GM19035 (cell line): ENCODE data around the gene MACROD2.

ENCODE experiments used
- ATAC-seq: cut with Tn5 transposase; IDR thresholded peaks from one replicate; pipeline ENCODE4 v1.9.1; 2021; ENCODE audit not compliant: unreplicated experiment

Gene MACROD2

DNA sequence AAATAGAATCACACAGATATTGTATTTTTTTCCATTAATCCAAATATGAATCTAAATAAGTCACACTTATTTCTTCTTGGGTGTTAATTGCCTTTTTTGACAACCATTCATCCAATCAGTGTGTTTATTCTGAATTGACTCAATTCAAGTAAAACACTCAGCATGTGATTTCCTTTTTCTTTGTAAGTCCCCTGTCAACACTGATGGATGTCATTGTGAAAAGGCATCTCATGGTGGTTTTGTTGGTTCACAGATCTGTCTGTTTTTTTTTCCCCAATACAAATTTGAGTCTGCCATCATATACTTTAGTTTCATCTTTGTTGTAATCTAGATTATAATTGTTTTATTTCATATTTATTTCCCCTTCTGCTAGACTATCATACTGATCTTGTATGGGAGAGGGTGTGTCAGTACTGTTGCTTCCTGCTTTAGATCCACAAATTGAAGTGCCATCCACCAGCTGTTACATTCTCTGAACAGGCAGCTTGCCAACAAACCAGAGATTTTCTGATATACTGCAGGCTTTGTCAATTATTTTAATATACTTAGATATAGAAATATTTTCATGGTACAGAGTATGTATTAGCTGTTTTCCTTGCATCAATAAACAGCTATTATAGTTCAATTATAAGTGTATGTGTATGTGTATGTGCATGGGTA lies 406.3 kb downstream of the MACROD2 start:
- no peak for ATAC-seq

DNA sequence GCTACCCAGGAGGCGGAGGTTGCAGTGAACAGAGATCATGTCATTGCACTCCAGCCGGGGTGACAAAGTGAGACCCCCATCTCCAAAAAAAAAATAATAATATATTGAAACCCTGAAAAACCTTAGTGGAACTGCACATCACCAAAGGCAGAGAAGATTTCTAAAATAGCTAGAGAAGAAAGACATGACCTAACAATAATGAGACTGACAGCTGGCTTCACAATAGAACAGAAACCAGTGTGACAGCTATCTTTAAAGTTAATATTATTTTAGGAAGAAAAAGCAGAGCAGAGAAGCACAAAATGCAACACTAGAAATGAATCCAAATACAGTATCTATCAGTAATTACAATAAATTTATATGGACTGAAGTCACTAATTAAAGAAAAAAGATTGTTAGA lies 409.2 kb downstream of the MACROD2 start:
- no peak for ATAC-seq

DNA sequence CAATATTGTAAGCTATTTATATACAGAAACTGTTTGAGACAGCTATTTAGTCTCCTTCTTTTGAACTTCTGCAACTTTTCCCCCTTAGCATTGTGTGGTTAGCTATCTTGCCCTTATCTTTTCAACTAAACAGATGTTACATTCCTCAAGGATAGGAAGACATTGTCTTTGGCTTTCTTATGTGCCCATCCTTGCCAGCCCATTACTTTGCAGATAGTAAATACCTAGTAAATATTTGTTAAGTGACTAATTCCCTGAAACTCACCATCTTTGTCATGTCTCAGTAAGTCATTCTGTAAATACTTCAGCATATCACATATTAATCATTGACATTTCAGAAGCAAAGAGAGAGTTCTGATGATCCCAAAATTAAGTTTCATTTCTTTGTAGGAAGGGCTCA lies 411.2 kb downstream of the MACROD2 start:
- no peak for ATAC-seq

DNA sequence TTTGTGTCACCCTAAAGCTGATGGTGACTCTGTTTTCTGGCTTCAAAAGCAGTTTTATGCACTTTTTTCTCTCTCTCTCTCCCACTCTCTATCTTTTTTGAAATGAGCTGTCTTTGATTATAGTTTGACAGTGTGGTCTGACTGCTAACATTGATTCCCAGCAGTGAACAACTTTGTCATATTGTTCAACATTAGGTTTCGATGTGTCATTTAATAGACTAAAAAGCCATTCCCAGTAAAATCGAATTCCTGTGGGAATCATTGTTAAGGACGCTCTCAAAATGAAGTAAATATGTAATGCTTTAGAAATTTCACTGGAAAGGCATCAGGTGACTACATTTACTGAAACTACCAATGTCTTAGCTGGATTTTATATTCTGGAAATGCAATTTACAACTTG lies 412.0 kb downstream of the MACROD2 start:
- no peak for ATAC-seq

DNA sequence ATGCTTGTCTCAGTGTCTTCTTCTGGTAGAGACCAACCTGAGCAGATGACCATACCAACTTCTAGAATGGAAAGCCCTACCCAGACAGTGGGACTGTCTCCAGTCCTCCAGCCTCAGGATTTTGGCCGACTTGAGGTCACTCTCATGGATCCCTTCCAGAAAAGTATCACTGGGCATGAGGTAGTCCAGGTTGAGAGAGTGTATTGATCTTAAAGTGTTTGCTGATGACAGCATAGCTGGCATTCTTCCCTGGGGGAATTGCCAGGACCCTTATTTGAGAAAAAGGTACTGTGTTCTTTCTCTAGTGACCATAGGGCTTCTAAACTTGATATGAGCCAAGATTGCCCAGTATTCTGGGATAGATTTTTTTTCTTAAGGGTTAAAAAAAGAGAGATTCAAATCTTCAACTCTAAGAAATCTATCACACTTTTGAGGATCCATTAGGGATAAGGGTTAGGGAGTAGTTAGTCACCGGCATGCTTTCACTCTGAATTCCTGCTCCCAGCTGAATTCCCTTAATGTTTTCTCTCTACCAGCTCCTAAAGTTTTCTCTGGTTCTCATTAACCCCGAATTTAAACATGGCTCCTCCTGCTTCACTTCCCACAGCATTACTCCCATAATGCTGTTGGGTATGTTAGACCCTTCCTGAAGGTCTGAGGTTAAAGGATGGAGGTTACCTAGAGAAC lies 415.7 kb downstream of the MACROD2 start:
- ATAC-seq, result no peak

DNA sequence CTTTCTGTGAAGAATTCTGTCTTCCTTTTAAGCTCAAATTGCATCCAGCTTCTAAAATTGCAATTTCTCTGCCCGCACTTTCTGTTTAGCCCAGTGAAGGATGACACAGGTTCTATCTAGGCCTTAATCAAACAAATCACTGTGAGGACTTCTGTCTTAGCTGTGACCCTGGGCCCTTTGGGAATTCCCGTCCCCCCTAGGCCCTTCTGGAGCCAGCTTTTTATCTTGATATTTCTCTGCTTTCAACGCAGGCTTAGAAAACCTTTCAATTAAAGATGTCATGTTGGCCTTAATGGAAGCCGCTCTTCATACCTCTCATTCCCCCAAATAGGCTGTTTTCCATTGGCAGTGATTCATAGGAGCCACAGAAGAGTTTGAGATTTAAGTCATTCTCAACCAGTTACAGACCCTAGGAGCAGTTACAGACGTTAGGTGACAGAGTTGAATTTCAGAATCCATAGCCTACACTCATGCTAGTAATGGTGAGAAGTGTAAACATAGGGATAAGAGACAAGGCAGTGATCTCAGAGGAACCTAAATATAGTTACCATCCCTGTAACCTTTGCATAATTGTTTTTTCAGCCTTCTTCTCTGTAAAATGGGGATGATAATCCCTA lies 416.9 kb downstream of the MACROD2 start:
- ATAC-seq, result no peak

DNA sequence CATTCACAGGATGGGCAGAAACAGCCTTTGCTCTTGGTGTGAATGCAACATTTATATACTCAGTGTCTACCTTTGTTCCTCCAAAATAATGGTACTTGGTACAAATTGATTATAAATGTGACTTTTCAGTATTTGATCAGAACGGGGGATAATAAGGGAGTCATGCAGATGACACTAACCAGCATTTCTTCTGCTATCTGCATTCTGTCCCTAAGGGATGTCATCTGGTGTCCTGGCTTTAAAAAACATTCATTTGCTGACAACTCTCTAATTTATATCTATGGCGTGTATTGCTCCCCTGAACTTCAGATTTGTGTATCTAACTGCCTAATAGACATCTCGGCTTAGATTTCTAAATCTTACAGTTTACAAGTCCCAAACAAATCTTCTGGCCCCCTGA lies 418.5 kb downstream of the MACROD2 start:
- no peak for ATAC-seq

DNA sequence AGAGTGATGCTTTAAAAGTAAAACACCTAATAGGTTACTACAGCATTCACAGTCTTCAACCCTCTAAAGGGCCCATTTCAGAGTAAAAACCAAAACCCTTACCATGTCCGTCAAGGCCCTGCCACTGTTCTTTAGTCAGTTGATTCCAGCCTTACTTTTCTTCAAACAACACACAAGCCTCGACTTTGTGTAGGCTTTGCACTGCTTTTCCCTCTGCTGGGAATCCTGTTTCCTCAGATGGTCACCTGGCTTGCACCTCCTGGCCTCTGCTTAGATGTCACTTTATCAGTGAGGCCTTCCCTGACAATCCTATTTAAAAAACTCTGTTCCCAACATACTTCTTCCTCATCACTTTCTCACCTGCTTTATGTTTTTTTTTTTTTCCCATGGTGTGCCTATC lies 419.2 kb downstream of the MACROD2 start:
- no peak for ATAC-seq

DNA sequence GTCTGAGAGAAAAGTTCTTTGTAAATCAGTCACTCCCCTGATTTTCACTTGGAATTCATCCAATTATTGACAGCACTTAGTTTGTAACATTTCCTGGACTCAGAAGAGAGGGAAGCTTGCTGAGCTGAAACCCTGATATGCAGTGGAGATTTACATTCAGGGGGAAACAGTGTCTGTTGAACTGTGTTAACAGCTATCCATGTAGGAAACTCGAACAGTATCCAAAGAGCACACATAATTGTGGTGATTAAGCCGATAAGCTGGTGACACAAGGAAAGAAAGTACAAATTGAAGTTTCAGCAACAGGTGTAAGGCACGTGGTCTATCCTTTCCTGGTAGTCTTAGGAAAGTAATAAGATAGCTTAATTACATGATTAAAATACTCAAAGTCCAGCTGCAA lies 420.2 kb downstream of the MACROD2 start:
- ATAC-seq, result no peak

DNA sequence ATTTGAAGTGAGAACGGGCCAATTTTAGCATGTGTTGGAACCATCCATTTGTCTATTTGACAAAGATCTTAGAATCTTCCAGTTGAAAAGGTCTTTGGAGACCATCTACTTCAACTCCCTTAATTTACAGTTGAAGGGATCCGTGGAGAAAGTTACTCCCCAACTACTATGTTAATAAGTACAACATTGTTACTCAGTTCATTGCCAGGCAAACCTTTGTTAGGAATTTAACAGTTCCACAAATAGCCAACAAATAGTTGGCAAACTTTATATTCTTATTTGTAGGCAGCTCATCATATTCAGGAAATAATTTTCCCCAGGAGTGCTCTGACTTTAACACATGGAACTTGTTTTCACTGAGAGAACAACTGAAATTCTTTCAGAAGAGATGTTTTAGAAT lies 423.1 kb downstream of the MACROD2 start:
- no peak for ATAC-seq

DNA sequence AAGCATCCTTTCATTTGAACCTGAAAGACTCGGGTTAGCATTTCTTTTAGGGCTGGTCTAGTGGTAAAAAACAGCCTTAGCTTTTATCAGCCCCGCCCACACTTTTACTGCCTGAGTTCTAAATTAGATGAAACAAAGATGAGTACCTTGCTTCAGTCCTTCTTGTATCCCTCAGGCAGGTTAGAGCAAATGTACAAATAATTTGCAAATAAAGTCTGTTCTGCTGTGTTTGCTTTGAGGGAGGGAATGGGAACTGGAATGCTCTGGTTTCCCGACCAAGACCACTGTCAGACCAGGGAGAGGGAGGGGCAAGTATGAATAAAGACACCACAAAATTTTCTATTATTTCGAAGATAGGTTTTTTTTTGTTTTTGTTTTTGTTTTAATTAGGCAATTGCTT lies 427.6 kb downstream of the MACROD2 start:
- ATAC-seq, result no peak

DNA sequence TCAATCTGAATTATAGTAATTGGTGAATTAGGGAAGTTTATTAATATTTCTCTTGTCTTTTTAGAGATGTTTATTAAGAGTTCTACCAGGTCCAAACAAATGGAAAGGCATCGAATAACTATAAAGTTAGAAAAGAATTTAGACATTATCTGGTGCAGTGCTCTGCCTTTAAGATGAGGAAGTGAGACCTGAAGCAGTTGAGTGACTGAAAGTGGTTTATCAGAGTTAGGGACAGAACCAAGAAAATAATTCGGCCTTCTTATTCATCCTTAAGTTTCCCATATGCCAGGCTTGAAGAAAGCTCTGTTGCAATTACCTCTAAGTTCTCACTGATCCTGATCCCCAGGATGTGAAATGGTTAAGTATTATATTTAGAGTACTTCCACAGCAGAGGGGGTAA lies 436.3 kb downstream of the MACROD2 start:
- no peak for ATAC-seq

DNA sequence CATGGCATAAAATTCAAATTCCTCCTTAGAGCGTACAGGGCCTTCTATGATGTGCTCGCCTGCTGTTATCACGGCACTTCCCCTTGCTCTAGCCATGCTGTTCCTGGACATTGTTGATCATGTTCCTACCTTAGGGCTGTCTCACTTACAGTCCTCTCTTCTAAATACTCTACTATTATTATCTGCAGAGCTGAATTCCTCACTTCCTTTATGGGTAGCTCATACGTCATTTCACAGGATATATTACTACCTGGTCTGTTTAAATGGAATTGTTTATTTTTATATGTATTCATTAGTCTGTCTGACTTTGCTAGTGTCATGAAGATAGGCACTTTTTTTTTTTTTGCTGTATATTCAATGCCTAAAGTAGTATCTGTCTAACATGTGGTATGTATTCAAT lies 436.8 kb downstream of the MACROD2 start:
- ATAC-seq, result no peak

DNA sequence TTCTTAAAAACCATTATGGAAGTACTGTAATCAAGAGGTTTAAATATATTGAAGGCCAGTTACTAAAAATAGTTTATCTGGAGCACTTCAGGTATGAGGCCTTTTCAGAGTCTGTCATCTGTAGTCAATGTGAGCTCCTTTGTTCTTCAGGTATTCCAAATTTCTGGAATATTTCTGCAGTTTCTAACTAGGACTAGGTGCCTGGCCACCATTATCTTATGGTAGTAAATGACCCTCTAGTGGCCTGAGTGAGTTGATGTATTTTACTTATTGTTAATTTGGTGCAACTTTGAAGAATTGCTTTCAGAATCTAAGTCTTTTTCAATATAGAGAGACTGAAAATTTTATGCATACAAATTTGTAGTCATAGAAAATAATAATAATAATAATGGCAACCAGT lies 437.3 kb downstream of the MACROD2 start:
- ATAC-seq, result no peak

DNA sequence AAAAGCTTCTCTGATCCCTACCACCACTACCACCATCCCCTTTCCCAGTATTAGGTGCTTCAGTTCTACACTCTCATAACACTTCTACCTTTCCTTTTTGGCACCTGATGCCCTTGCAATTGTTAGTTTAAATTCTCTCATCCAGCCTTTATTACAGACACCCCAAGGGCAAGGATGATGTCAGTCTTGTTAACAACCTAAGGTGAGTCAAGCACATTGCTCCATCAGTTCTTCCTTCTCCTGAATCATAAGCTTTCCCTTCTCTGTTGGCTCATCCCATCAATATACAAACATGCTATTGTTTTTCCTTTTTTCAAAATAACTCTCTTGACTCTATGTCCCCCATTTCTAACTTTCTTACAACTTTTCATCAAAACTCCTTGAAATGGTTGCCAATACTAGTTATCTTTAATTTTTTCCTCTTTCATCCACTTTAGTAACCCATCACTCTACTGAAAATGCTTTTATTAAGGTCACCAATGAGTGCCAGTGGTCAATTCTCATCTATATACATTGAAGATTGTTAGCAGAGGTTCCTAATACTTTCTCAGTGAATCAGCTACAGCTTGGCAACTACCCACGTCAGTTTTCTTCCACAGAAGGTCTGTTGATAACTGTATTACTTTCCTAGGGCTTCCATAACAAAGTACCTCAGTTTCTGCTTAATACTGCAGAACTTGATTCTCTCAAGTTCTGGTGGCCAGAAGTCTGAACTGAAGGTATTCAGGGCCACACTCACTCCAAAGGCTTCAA lies 439.2 kb downstream of the MACROD2 start:
- no peak for ATAC-seq

DNA sequence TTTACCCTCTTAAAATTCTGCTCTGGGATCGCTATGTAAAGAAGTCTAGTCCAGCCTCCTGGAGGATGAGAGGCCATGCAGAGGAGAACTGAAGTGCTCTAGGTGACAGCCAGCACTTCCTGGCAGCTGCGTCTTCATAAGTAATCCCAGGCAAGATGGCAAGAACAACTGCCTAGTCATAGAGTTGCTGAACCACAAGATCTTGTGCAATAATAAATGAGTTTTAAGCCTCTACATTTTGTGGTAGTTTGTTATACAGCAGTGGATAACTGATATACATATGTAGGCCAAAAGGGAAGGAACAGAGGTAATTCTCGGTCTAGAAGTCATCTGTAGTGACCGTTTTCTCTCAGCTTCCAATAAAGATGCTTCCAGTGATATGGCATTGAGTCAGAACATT lies 445.9 kb downstream of the MACROD2 start:
- no peak for ATAC-seq

DNA sequence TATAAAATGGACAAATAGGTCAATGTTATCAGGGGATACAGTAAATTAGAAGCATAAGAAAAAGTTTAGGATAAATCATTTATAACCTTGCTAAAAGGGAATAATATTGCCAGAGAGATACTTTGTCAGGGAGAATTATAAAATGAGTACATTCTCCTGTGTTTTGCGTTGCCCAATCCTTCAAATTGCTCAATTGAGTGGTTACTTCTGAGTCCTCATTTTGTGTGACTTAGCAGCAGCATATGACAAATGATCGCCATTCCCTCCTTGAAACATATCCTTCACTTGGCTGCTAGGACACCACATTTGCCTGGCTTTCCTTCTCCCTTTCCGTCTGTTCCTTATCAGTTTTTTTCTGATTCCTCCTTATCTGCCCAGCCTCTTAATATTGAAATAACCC lies 448.8 kb downstream of the MACROD2 start:
- ATAC-seq, result no peak

DNA sequence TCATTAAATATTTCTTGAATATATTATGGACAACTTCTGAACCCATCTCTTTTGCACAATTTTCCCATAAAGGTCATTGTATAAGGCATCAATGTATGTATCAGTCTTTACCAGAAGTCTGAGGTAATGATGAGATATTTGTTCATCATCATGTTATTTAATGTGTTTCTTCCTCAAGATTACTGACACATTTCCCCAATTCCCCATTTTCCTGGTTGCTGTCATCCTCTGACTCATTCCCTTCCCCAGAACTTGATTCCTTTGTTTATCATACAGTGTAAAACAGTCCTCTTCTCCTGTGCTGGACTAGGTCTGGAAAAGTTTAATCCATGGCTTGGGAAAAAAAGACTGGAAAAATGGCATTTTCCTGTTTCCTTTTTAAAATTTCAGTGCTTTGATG lies 450.0 kb downstream of the MACROD2 start:
- ATAC-seq, result no peak

DNA sequence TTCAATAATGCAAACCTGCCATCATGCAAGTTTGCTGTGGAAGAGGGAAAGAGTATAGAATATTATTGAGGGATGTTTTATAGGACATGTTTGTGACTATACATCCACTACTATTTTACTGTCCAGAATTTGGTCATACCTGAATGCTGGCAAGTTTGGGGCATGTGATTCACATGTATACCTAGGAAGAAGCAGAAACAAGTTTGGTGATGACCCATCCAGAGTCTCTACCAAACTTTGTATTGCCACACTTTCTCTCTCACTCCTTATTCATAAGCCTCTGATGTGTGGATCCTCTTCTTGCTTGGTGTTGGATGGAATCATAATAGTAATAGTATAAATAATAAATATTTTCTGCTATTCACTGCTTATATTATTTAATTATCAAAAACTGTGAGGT lies 450.6 kb downstream of the MACROD2 start:
- ATAC-seq, result no peak

DNA sequence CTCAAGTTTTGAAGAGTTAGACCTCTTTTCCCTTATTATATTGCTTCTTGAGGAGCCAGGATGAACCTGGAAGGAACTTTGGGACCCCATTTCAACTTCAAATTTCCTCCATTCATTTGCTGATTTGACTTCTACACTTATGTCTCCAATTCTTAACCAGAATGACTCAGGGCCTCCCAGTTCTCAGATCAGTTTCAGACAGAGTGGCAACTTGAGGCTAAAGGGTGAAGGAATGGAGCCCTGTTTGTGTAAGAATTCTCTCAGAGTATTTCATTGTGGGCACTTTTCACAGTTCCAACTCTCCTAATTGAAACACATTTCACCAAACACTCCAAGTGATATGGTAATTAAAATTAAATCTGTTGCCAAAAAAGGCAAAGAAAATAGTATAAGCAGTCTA lies 451.1 kb downstream of the MACROD2 start:
- ATAC-seq, result no peak

DNA sequence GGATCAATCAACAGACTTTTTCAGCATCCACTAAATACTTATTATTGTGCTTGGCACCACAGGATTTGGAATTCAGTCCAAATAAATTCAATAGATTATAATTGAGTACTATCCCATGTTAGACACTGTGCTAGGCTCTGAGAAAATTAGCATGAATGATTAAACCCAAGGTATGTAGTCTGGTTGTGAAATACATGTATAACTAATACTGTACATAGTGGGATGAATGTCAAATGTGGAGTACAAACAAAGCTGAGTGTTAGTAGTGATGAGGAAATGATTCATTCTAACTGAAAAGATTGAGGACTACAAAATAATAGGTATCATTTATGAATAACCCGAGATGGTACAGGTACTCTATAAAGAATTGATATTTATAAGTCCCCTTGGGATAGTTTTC lies 454.0 kb downstream of the MACROD2 start:
- ATAC-seq, result no peak

DNA sequence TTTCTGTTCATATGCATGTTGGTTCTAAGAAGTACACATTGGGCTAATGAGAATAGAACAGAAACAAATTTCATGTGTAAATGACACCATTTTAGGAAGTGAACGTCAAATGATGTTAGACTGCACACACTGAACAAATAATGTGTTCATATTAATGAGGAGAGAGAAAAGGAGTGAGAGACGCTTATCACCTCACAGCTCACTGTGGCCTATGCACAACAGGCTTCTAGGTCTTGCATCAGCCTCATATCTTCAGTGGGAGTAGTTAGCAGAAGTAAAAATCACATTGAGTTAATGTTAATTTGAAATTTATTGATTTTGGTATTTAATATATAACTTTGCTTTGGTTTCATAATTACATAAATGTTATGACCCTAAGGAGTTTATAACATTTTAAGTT lies 454.9 kb downstream of the MACROD2 start:
- no peak for ATAC-seq
